GM23248 (cell line): ENCODE results near the gene LYSET. TPM values are rescaled to one million over a fixed set of nuclear protein-coding genes. Genes with fewer than 3 reads are reported as not detected.
A peak's percentile ranks its signal among the peaks of the same experiment; 100 is the strongest.

Source experiments
- DNase-seq: peaks from one replicate; pipeline ENCODE4 v3.0.0-alpha.2; 2015
- H2AFZ ChIP-seq: fragments of 200-600 bp; sonication (generic); 2 replicates; pipeline ENCODE4 v1.6.1; 2016; ENCODE audit warnings: antibody characterized with exemption
- H3F3A ChIP-seq: fragments of 200-600 bp; sonication (generic); 2 replicates; pipeline ENCODE4 v1.6.1; 2016; ENCODE audit warnings: mild to moderate bottlenecking, antibody characterized with exemption, mixed run types; ENCODE audit not compliant: insufficient read depth
- H3K27ac ChIP-seq: fragments of 200-600 bp; sonication (generic); 2 replicates; pipeline ENCODE4 v1.5.1; 2016; ENCODE audit warnings: mild to moderate bottlenecking
- H3K27me3 ChIP-seq: fragments of 200-600 bp; sonication (generic); replicated peaks from 2 replicates; pipeline ENCODE4 v1.6.1; 2016; ENCODE audit warnings: mild to moderate bottlenecking; ENCODE audit not compliant: insufficient read depth
- H3K36me3 ChIP-seq: fragments of 200-600 bp; sonication (generic); 2 replicates; pipeline ENCODE4 v1.6.1; 2016; ENCODE audit warnings: low read depth, mild to moderate bottlenecking
- H3K4me1 ChIP-seq: fragments of 200-600 bp; sonication (generic); 2 replicates; pipeline ENCODE4 v1.6.1; 2016; ENCODE audit warnings: mild to moderate bottlenecking; ENCODE audit not compliant: insufficient read depth
- H3K4me2 ChIP-seq: fragments of 200-600 bp; sonication (generic); one replicate; pipeline ENCODE4 v1.6.1; 2016; ENCODE audit warnings: mild to moderate bottlenecking; ENCODE audit not compliant: unreplicated experiment
- H3K4me3 ChIP-seq: fragments of 200-600 bp; sonication (generic); 2 replicates; pipeline ENCODE4 v1.5.1; 2016; ENCODE audit warnings: mild to moderate bottlenecking
- H3K79me2 ChIP-seq: fragments of 200-600 bp; sonication (generic); 2 replicates; pipeline ENCODE4 v1.6.1; 2016; ENCODE audit warnings: mild to moderate bottlenecking; ENCODE audit not compliant: insufficient read depth
- H3K9ac ChIP-seq: fragments of 200-600 bp; sonication (generic); 2 replicates; pipeline ENCODE4 v1.6.1; 2016; ENCODE audit warnings: mild to moderate bottlenecking
- H3K9me2 ChIP-seq: fragments of 200-600 bp; sonication (generic); 2 replicates; pipeline ENCODE4 v1.6.1; 2016; ENCODE audit warnings: mixed run types, mild to moderate bottlenecking, moderate library complexity; ENCODE audit not compliant: insufficient read depth
- H3K9me3 ChIP-seq: fragments of 200-600 bp; sonication (generic); one replicate; pipeline ENCODE4 v1.6.1; 2017; ENCODE audit warnings: low read depth
- H4K20me1 ChIP-seq: fragments of 200-600 bp; sonication (generic); 2 replicates; pipeline ENCODE4 v1.6.0; 2016; ENCODE audit not compliant: insufficient read depth
- EZH2 ChIP-seq: fragments of 200-600 bp; sonication (generic); IDR thresholded peaks from 2 replicates; pipeline ENCODE4 v1.6.1; 2018; ENCODE audit warnings: antibody characterized with exemption, mild to moderate bottlenecking; ENCODE audit not compliant: insufficient read depth, poor library complexity, severe bottlenecking
- EZH2phosphoT487 ChIP-seq: fragments of 200-600 bp; sonication (generic); IDR thresholded peaks from 2 replicates; pipeline ENCODE4 v1.6.1; 2018; ENCODE audit warnings: antibody characterized with exemption, moderate library complexity, mild to moderate bottlenecking, low read depth; ENCODE audit not compliant: insufficient read depth
- WGBS, 2 experiments: methylation state at CpG; one replicate each; pipeline ENCODE4 v1.1.6; 2015 to 2017; ENCODE audit warnings: low lambda C conversion rate in 2 of 2, low coverage in 1 of 2; ENCODE audit errors: missing lambda C conversion rate in 2 of 2; 5-methylcytosine and 5-hydroxymethylcytosine counted together
- in situ Hi-C: fragments of 300-500 bp; cut with MboI; formaldehyde crosslinking; loops from 2 replicates; pipeline ENCODE4 v1.15.0; 2020
- polyA plus RNA-seq: library from polyadenylated mRNA; unstranded; fragments of >200 nt; fragmentation: Nextera tagmentation; extraction: Ambion mirVana; gene quantifications from 2 replicates; pipeline ENCODE4 v1.2.1, GENCODE V29; 2016
- total RNA-seq: library from RNA; depleted of rRNA; stranded (reverse); fragments of >200 nt; shearing (Covaris generic); gene quantifications from 2 replicates; pipeline ENCODE4 v1.2.3, GENCODE V29; 2014

Gene LYSET
- total and polyA plus RNA-seq, 2 experiments from 2014 or later = 7.7 to 18.5 TPM

GRCh38 chr14:93206793-93207467 lies 21.8 kb downstream of the LYSET start, which contains the start of the genes GON7 and UBR7:
GON7 (minus strand) TSS chr14:93207065; CDS start chr14:93207037, 28 bp downstream.
UBR7 (plus strand) TSS chr14:93207256; CDS start chr14:93207292, 36 bp downstream.
- H3K27me3 ChIP-seq = no peaks in the 10 kb centered on the region
- in situ Hi-C loops = no loop called here
- peak within 1 kb of the TSS; percentile 79 for H3K27ac ChIP-seq
- peak; percentile 98 for DNase-seq
- peaks cover 22% of the 10 kb centered on the region for H3F3A ChIP-seq
- H3K9me3 ChIP-seq = no peaks in the 10 kb centered on the region
- peak within 1 kb of the TSS; percentile 99 for H3K4me2 ChIP-seq
- no peaks in the 10 kb centered on the region for H3K36me3 ChIP-seq
- H3K79me2 ChIP-seq = peaks cover 76% of the 10 kb centered on the region
- H4K20me1 ChIP-seq = no peaks in the 10 kb centered on the region
- WGBS, 2 experiments = 0 to 1% methylated on average over 57 to 61 of the region's 65 CpGs
- H3K9ac ChIP-seq = peak within 1 kb of the TSS; percentile 84
- TF ChIP-seq EZH2phosphoT487 = no peak
- TF ChIP-seq EZH2 = no peak
- H3K9me2 ChIP-seq = no peaks in the 10 kb centered on the region
- H2AFZ ChIP-seq = peak within 1 kb of the TSS; percentile 97
- H3K4me3 ChIP-seq = peak within 1 kb of the TSS; percentile 99
- H3K4me1 ChIP-seq = peaks cover 22% of the 10 kb centered on the region

DNA sequence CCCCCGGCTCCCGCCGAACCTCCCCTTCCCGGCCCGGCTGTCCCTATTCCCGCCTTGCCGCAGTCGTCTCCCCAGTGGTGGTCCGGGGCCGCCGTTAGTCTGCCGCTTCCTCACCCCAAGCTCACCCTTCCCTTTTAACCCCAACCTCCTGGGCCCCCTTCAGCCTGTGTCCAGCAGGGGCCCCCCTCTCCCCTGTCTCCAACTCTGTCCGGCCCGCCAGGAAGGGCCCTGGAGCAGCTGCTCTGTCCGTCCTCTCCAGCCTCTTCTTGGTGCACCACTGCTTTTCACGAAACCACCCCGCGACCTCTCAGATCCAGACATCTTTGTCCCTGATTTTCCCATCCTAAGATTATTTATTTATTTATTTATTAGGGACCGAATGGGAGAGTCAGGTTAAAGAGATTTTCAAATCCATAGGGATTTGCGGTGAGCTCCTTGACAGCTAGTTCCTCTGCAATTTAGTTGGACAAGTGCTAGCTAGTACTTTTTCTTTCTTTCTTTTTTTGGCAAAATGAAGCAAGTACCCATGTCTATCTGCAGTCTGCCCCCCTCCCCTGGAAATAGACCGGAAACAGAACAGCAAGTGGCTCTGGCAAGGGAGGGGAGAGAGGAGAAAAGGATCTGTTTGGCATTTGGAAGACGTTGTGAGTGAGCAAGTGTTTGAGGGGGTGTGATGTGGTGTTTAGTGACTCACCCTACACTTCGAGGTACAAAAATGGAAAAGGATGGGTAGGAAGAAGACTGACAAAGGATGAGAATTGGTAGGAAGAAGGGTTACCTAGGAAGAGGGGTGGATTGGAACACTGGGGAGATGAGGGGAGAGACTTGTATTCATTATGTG lies 22.6 kb downstream of the LYSET start:
- peak; percentile 78 for DNase-seq
- in situ Hi-C loops = no loop called here
- H3F3A ChIP-seq = peaks cover 22% of the 10 kb centered on the region
- H3K9me3 ChIP-seq = no peaks in the 10 kb centered on the region
- H3K79me2 ChIP-seq = peaks cover 75% of the 10 kb centered on the region
- H3K27me3 ChIP-seq = no peaks in the 10 kb centered on the region
- peaks cover 3% of the 10 kb centered on the region; the same call in 1 of the 2 replicates for H3K36me3 ChIP-seq
- H2AFZ ChIP-seq = peak overlapping the region; percentile 83
- no peaks in the 10 kb centered on the region for H4K20me1 ChIP-seq
- H3K9me2 ChIP-seq = no peaks in the 10 kb centered on the region
- TF ChIP-seq EZH2phosphoT487 = no peak
- TF ChIP-seq EZH2 = no peak
- peak overlapping the region; percentile 22 for H3K27ac ChIP-seq
- peaks cover 22% of the 10 kb centered on the region for H3K4me1 ChIP-seq
- 1 to 2% methylated on average over 12 to 23 of the region's 23 CpGs for whole genome bisulfite sequencing, 2 experiments
- peak overlapping the region; percentile 99 for H3K4me2 ChIP-seq
- H3K9ac ChIP-seq = peak overlapping the region; percentile 71
- H3K4me3 ChIP-seq = peak overlapping the region; percentile 99

DNA sequence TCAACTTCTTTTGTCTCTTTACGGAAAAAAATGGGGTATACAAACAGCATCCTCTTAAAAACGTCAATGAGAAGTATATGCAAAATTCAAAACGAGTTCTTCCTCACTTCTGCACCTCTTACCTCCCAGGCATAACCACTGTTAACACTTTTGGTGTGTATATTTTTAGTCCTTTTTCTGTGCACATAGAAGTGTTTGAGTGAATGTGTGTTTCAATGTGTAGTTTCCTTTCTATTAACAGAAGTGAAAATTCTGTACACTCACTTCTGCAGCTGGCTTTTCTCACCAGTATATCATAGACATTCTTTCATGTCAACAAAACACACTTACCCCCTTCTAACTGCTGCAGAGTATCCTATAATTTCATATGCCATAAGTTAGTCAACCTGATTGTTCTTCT lies 27.3 kb downstream of the LYSET start:
- Histone ChIP-seq H3K27me3 (no peaks in the 10 kb centered on the region), H2AFZ (no peak overlapping the region), H3K9ac (no peak overlapping the region), H3F3A (peaks cover 17% of the 10 kb centered on the region), H3K9me3 (no peaks in the 10 kb centered on the region), H3K4me2 (no peak overlapping the region), H4K20me1 (no peaks in the 10 kb centered on the region), H3K4me3 (no peak overlapping the region), H3K9me2 (no peaks in the 10 kb centered on the region), H3K36me3 (peaks cover 14% of the 10 kb centered on the region; the same call in 1 of the 2 replicates), H3K27ac (no peak overlapping the region), H3K4me1 (peaks cover 10% of the 10 kb centered on the region), H3K79me2 (peaks cover 37% of the 10 kb centered on the region)
- in situ Hi-C loops = no loop called here
- no peak for TF ChIP-seq EZH2phosphoT487
- TF ChIP-seq EZH2 = no peak
- whole genome bisulfite sequencing, 2 experiments = 77 to 84% methylated on average over 3 of the region's 3 CpGs
- DNase-seq = no peak

- H3K4me3 ChIP-seq = no peak overlapping the region
- H2AFZ ChIP-seq = no peak overlapping the region
- no peaks in the 10 kb centered on the region for H3K9me3 ChIP-seq
- no peak for DNase-seq
- WGBS, 2 experiments = 96 to 99% methylated on average over 2 of the region's 2 CpGs
- peaks cover 14% of the 10 kb centered on the region; the same call in 1 of the 2 replicates for H3K36me3 ChIP-seq
- TF ChIP-seq EZH2phosphoT487 (no peak), EZH2 (no peak)
- no peak overlapping the region for H3K9ac ChIP-seq
- no peak overlapping the region for H3K4me2 ChIP-seq
- no peaks in the 10 kb centered on the region for H4K20me1 ChIP-seq
- H3F3A ChIP-seq = no peaks in the 10 kb centered on the region
- H3K27ac ChIP-seq = no peak overlapping the region
- H3K27me3 ChIP-seq = no peaks in the 10 kb centered on the region
- in situ Hi-C loops = no loop called here
- H3K9me2 ChIP-seq = no peaks in the 10 kb centered on the region
- H3K79me2 ChIP-seq = peaks cover 19% of the 10 kb centered on the region
- H3K4me1 ChIP-seq = no peaks in the 10 kb centered on the region
Measured at GRCh38 chr14:93214598-93214997, 29.5 kb downstream of the LYSET start.
